Endothelial cell of umbilical vein (primary cell): ENCODE results near the gene SMARCA1. TPM values are rescaled to one million over a fixed set of nuclear protein-coding genes. Genes with fewer than 3 reads are reported as not detected.

Source experiments
- BruUV-seq: library from RNA; stranded (reverse); fragments of 400-500 nt; replicated peaks from 2 replicates; lab custom pipeline; 2021; lab: Mats Ljungman, UMichigan
- CTCF ChIA-PET: fragments of 300-600, 350-600 bp; sonication (Branson Sonifier 250); formaldehyde crosslinking; loops from one replicate; lab custom pipeline; 2021; ENCODE audit warnings: antibody characterized with exemption, inconsistent platforms; lab: Charles Lee
- POLR2A ChIA-PET: fragments of 300-600, 350-600 bp; sonication (Branson Sonifier 250); formaldehyde crosslinking; loops from one replicate; lab custom pipeline; 2021; ENCODE audit warnings: antibody characterized with exemption, inconsistent platforms; lab: Charles Lee
- DNase-seq: peaks from one replicate; pipeline ENCODE4 v3.0.0-alpha.2; 2011; ENCODE audit warnings: low read depth, low spot score
- FAIRE-seq: peaks from 2 replicates; lab custom pipeline; 2011; peaks lifted over from hg19 to GRCh38; lab: Jason Lieb, UNC
- H2AFZ ChIP-seq: 2 replicates; pipeline ENCODE4 v1.6.0; 2012; ENCODE audit warnings: low read depth, low read length, control low read depth, inconsistent platforms
- H3K27ac ChIP-seq: 2 replicates; pipeline ENCODE4 v1.5.1; 2011; ENCODE audit warnings: low read depth, mild to moderate bottlenecking, control low read depth, low read length, moderate library complexity; ENCODE audit not compliant: insufficient read depth
- H3K27me3 ChIP-seq, 2 experiments: 2 replicates each; pipeline versions ENCODE4 v1.6.0 to v1.6.1; 2011; ENCODE audit warnings: low read length in 2 of 2, mixed read lengths in 1 of 2; ENCODE audit not compliant: control insufficient read depth in 2 of 2, insufficient read depth in 2 of 2
- H3K36me3 ChIP-seq, 2 experiments: 2 replicates in 1 of 2; 3 replicates in 1 of 2; pipeline ENCODE4 v1.5.1; 2011; ENCODE audit warnings: low read length in 2 of 2, mild to moderate bottlenecking in 1 of 2, moderate library complexity in 1 of 2; ENCODE audit not compliant: control insufficient read depth in 2 of 2, insufficient read depth in 2 of 2; ENCODE audit errors: extremely low read depth in 1 of 2
- H3K4me1 ChIP-seq: 3 replicates; pipeline ENCODE4 v1.5.1; 2011; ENCODE audit warnings: mild to moderate bottlenecking, low read length; ENCODE audit not compliant: control insufficient read depth, insufficient read depth; ENCODE audit errors: extremely low read depth
- H3K4me2 ChIP-seq: 2 replicates; pipeline ENCODE4 v1.6.1; 2011; ENCODE audit warnings: low read length, control low read depth, mixed read lengths; ENCODE audit not compliant: insufficient read depth
- H3K4me3 ChIP-seq, 3 experiments: fragments of 200-600 bp in 1 of 3; sonication (generic), shearing (Covaris generic) in 1 of 3; replicated peaks in 1 of 3; 2 replicates each; pipeline ENCODE4 v1.5.1; 2011 to 2016; ENCODE audit warnings: control low read depth in 3 of 3, low read length in 3 of 3, mild to moderate bottlenecking in 2 of 3, inconsistent platforms in 1 of 3, low read depth in 1 of 3, moderate library complexity in 1 of 3; ENCODE audit not compliant: insufficient read depth in 1 of 3
- H3K79me2 ChIP-seq: 2 replicates; pipeline ENCODE4 v1.6.0; 2012; ENCODE audit warnings: low read length, inconsistent platforms; ENCODE audit not compliant: control insufficient read depth, insufficient read depth
- H3K9ac ChIP-seq: replicated peaks from 2 replicates; pipeline ENCODE3; 2011; ENCODE audit warnings: low read length, control low read depth; ENCODE audit not compliant: insufficient read depth; ENCODE audit errors: extremely low read depth
- H3K9me1 ChIP-seq: replicated peaks from 3 replicates; pipeline ENCODE4 v1.6.0; 2011; ENCODE audit warnings: mild to moderate bottlenecking, low read length; ENCODE audit not compliant: control insufficient read depth, insufficient read depth; ENCODE audit errors: extremely low read depth
- H3K9me3 ChIP-seq: replicated peaks from 2 replicates; pipeline ENCODE4 v1.5.1; 2012; ENCODE audit warnings: low read length, inconsistent platforms; ENCODE audit not compliant: control insufficient read depth, insufficient read depth
- H4K20me1 ChIP-seq: replicated peaks from 2 replicates; pipeline ENCODE3; 2011; ENCODE audit warnings: mild to moderate bottlenecking, low read length; ENCODE audit not compliant: control insufficient read depth, insufficient read depth; ENCODE audit errors: extremely low read depth
- EZH2 ChIP-seq: IDR thresholded peaks from 2 replicates; pipeline ENCODE4 v1.6.1; 2012; ENCODE audit warnings: borderline replicate concordance, low read depth, mild to moderate bottlenecking, moderate library complexity, low read length, inconsistent platforms; ENCODE audit not compliant: severe bottlenecking
- FOS ChIP-seq: IDR thresholded peaks from 2 replicates; pipeline ENCODE4 v1.6.1; 2011; ENCODE audit warnings: mild to moderate bottlenecking, low read length, moderate library complexity, borderline replicate concordance; ENCODE audit not compliant: insufficient read depth
- GATA2 ChIP-seq: IDR thresholded peaks from 2 replicates; pipeline ENCODE4 v1.7.0; 2011; ENCODE audit warnings: low read depth, mild to moderate bottlenecking, moderate library complexity, mixed read lengths, low read length; ENCODE audit not compliant: insufficient read length, insufficient read depth
- JUN ChIP-seq: IDR thresholded peaks from 2 replicates; pipeline ENCODE4 v1.6.1; 2011; ENCODE audit warnings: borderline replicate concordance, low read depth; ENCODE audit not compliant: insufficient read length, insufficient read depth
- MAX ChIP-seq: IDR thresholded peaks from 2 replicates; pipeline ENCODE4 v1.6.1; 2011; ENCODE audit not compliant: insufficient read depth, insufficient read length
- MYC ChIP-seq: IDR thresholded peaks from one replicate; pipeline ENCODE4 v1.6.1; 2011; ENCODE audit warnings: mild to moderate bottlenecking, low read depth, low read length
- POLR2AphosphoS5 ChIP-seq: IDR thresholded peaks from 2 replicates; pipeline ENCODE4 v1.6.1; 2012; ENCODE audit warnings: low read depth, mild to moderate bottlenecking, control low read depth, low read length, moderate library complexity; ENCODE audit not compliant: insufficient read depth
- dilution Hi-C: fragments of 300-500 bp; cut with MboI; formaldehyde crosslinking; loops from one replicate; pipeline ENCODE4 v1.15.0; 2019; ENCODE audit warnings: low sequenced_read_pairs; ENCODE audit not compliant: extremely low pct_ligation_motif_present
- intact Hi-C: fragments of 100-400 bp; cut with micrococcal nuclease; formaldehyde crosslinking; loops from one replicate; pipeline ENCODE4 v1.10.0; 2022
- polyA plus RNA-seq, 4 experiments: library from polyadenylated mRNA; depleted of rRNA in 3 of 4; stranded (reverse) in 3 of 4; unstranded in 1 of 4; fragments of >200 nt; gene quantifications; 2 replicates each; pipeline versions ENCODE4 v1.2.1 to v1.2.3, GENCODE V29; 2011 to 2012; ENCODE audit warnings: missing spikeins in 1 of 4
- total RNA-seq: library from RNA; stranded (reverse); gene quantifications from 2 replicates; pipeline ENCODE4 v1.2.3, GENCODE V29; 2021

Gene SMARCA1
- total and polyA plus RNA-seq, 2 donors (not counting 3 experiments of a cell fraction or from before 2014, with no cell fraction given), result 8.3 to 29.7 TPM

GRCh38 chrX:129404670-129405008 is 118.7 kb downstream of the SMARCA1 start:
- dilution Hi-C loops (no loop called here), intact Hi-C loops (no loop called here)
- no peaks in the 10 kb centered on the region for H3K27me3 ChIP-seq
- FAIRE-seq, result no peak
- no peaks in the 10 kb centered on the region for H3K36me3 ChIP-seq
- ChIA-PET POLR2A (no interaction called here), CTCF (no interaction called here)
- no peak overlapping the region for H3K4me2 ChIP-seq
- no peaks in the 10 kb centered on the region for H3K79me2 ChIP-seq
- H3K4me3 ChIP-seq, result no peak overlapping the region
- DNase-seq, result no peak
- no peaks in the 10 kb centered on the region for H3K9me3 ChIP-seq
- no peaks in the 10 kb centered on the region for H3K4me1 ChIP-seq
- H3K9me1 ChIP-seq, result no peaks in the 10 kb centered on the region
- H4K20me1 ChIP-seq, result no peaks in the 10 kb centered on the region
- BruUV-seq, result no TSS peak
- H3K9ac ChIP-seq, result no peak overlapping the region
- no peak overlapping the region for H3K27ac ChIP-seq
- TF ChIP-seq POLR2AphosphoS5 (no peak), FOS (no peak), EZH2 (no peak), MAX (no peak), MYC (no peak)
- H2AFZ ChIP-seq, result no peak overlapping the region

- dilution Hi-C loops (no loop called here), intact Hi-C loops (no loop called here)
- POLR2A ChIA-PET, result no interaction called here
Measured at GRCh38 chrX:129403974-129404669, 119.2 kb downstream of the SMARCA1 start.

More at GRCh38 chrX:129403974-129404669, 119.2 kb downstream of the SMARCA1 start:
- H3K9me3 ChIP-seq, result no peaks in the 10 kb centered on the region
- H2AFZ ChIP-seq, result no peak overlapping the region
- H3K79me2 ChIP-seq, result no peaks in the 10 kb centered on the region
- no peak overlapping the region for H3K9ac ChIP-seq
- no peak for FAIRE-seq
- no peak overlapping the region for H3K4me2 ChIP-seq
- no peaks in the 10 kb centered on the region for H4K20me1 ChIP-seq
- H3K27me3 ChIP-seq, result no peaks in the 10 kb centered on the region
- CTCF ChIA-PET, result no interaction called here
- BruUV-seq, result no TSS peak
- no peak for DNase-seq
- H3K4me1 ChIP-seq, result no peaks in the 10 kb centered on the region
- TF ChIP-seq JUN, result no peak
- TF ChIP-seq EZH2, result no peak
- no peak for TF ChIP-seq MAX
- no peak for TF ChIP-seq POLR2AphosphoS5
- no peak for TF ChIP-seq MYC
- TF ChIP-seq GATA2, result no peak
- H3K9me1 ChIP-seq, result no peaks in the 10 kb centered on the region
- no peak overlapping the region for H3K27ac ChIP-seq
- H3K36me3 ChIP-seq, result no peaks in the 10 kb centered on the region
- no peak overlapping the region for H3K4me3 ChIP-seq
